Coronary artery (tissue), 2 donors: ENCODE results near the gene ERAS.
"Not testable (repeated sequence)": the region's sequence is repeated elsewhere in the genome, so short reads cannot be mapped to it uniquely, and the experiment has no call there.

Source experiments
- DNase-seq: peaks from one replicate; pipeline ENCODE4 v3.0.0-alpha.2; 2017; ENCODE audit warnings: low spot score
- H3K27ac ChIP-seq, 2 donors: fragments of 200-600 bp; sonication (generic); one replicate each; pipeline ENCODE4 v1.5.1; 2016 to 2019
- H3K4me3 ChIP-seq: fragments of 200-600 bp; sonication (generic); 2 replicates; pipeline ENCODE4 v1.5.1; 2016; ENCODE audit warnings: mild to moderate bottlenecking, moderate library complexity
- CTCF ChIP-seq: fragments of 200-600 bp; sonication (generic); IDR thresholded peaks from one replicate; pipeline ENCODE4 v1.5.1; 2019; ENCODE audit warnings: antibody characterized with exemption

ERAS gene

DNA sequence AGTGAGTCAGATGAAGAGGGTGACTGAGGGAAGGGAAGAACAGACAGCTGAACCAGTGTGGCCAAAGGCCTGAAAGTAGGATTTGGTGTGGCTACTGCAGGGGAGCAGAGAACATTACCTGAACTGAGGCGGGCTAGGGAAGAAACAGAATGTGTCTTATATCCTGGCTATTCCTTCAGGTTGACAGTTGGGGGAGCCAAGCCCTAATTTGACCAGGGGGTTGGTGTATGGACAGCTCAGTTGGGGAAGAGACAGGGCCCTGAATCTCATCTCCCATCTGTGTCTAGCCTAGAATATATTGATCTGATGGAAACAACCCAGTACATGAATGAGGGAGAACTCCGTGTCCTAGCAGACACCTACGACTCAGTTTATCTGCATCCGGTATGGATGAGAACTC, 20.2 kb upstream of the ERAS start:
- Histone ChIP-seq H3K27ac (no peak overlapping the region), H3K4me3 (no peak overlapping the region)
- TF ChIP-seq CTCF: no peak
- no peak for DNase-seq

- TF ChIP-seq CTCF: no peak
- Histone ChIP-seq H3K4me3 (no peak overlapping the region), H3K27ac (no peak overlapping the region)
- no peak for DNase-seq
Observed at GRCh38 chrX:48813644-48814043, 12.7 kb upstream of the ERAS start.

DNA sequence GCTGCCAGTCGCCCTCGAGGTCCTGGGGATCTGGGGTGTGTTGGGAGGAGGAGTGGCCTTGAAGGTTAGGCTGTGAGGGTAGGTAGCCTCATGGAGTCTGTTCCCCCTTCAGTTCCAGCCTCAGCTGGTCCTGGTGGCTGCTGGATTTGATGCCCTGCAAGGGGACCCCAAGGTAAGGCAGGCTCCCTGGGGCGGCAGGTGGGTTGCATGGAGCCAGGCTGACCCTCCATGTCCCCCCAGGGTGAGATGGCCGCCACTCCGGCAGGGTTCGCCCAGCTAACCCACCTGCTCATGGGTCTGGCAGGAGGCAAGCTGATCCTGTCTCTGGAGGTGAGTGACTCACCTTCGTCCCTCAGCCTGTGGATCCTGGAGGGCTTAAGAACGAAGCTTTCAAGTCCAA, 11.6 kb upstream of the ERAS start:
- Histone ChIP-seq H3K4me3 (no peak overlapping the region), H3K27ac (no peak overlapping the region)
- no peak for DNase-seq
- no peak for TF ChIP-seq CTCF

DNA sequence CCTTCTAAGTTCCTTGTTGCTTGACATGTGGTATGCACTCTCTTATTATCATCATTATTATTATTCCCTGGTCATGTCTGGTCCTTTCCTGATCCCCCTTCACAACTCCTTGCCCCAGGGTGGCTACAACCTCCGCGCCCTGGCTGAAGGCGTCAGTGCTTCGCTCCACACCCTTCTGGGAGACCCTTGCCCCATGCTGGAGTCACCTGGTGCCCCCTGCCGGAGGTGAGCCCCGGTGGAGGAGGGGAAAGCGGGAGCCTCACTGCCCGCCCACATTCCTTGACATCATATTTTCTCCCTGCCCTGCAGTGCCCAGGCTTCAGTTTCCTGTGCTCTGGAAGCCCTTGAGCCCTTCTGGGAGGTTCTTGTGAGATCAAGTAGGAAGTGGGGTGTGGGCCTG, 11.0 kb upstream of the ERAS start:
- Histone ChIP-seq H3K27ac (no peak overlapping the region), H3K4me3 (no peak overlapping the region)
- no peak for DNase-seq
- TF ChIP-seq CTCF: no peak

DNA sequence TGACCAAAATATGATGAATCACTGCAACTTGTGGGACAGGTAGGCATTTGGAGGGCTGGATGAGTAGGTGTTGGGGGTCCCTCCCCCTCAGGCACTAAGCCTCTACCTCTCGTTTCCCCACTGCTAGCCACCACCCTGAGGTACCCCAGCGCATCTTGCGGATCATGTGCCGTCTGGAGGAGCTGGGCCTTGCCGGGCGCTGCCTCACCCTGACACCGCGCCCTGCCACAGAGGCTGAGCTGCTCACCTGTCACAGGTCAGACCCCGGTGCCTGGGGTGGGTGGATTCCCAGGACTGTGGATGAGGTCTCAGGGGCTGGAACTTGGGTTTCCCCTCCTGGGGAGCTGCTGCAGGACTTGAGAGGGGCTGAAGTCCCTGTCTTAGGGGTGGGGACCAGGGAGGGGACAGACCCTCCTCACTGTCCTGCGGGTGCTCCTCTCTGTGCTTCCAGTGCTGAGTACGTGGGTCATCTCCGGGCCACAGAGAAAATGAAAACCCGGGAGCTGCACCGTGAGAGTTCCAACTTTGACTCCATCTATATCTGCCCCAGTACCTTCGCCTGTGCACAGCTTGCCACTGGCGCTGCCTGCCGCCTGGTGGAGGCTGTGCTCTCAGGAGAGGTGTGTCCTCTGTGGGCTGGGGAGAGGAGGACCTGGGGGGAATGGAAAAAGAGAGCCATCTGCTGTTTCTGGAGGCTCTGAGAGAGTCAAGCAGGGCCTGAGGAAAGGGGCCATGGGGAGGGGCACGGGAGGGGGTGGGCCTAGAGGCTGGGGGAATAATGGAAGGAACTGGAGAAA, 10.1 kb upstream of the ERAS start:
- Histone ChIP-seq H3K27ac (no peak overlapping the region), H3K4me3 (no peak overlapping the region)
- no peak for DNase-seq
- no peak for TF ChIP-seq CTCF

GRCh38 chrX:48818098-48818497, 8.2 kb upstream of the ERAS start:
- DNase-seq: no peak
- Histone ChIP-seq H3K4me3 (no peak overlapping the region), H3K27ac (no peak overlapping the region)
- TF ChIP-seq CTCF: no peak

GRCh38 chrX:48818866-48819265, 7.4 kb upstream of the ERAS start:
- Histone ChIP-seq H3K27ac (no peak overlapping the region), H3K4me3 (no peak overlapping the region)
- no peak for TF ChIP-seq CTCF
- DNase-seq: no peak

DNA sequence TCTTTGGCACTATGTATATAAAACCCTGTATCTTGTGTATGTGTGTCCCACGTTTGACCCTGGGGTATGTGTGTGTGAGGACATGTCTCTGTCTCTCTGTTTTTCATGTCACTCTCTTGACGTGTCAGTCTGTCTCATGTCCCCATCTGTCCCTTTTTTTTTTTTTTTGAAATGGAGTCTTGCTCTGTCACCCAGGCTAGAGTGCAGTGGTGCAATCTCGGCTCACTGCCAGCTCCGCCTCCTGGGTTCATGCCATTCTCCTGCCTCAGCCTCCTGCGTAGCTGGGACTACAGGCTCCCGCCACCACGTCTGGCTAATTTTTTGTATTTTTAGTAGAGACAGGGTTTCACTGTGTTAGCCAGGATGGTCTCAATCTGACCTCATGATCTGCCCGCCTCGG, 6.9 kb upstream of the ERAS start:
- H3K4me3 ChIP-seq, H3K27ac ChIP-seq, DNase-seq: not testable (repeated sequence)
